Fibroblast of mammary gland (primary cell): ENCODE measurements around the gene PHLDA3.

Experiments used
- DNase-seq: peaks from one replicate; pipeline ENCODE4 v3.0.0-alpha.2; 2010; ENCODE audit warnings: low read depth
- H3K4me3 ChIP-seq: 2 replicates; pipeline ENCODE4 v1.5.1; 2011; ENCODE audit warnings: low read depth, mild to moderate bottlenecking, low read length, moderate library complexity; ENCODE audit not compliant: control insufficient read depth
- CTCF ChIP-seq: conservative IDR thresholded peaks from 2 replicates; pipeline ENCODE4 v1.5.1; 2011; ENCODE audit warnings: low read depth, low read length, inconsistent platforms; ENCODE audit not compliant: control insufficient read depth, insufficient read depth

PHLDA3 gene

GRCh38 chr1:201426479-201427310, 42.3 kb downstream of the PHLDA3 start:
- TF ChIP-seq CTCF, result no peak
- DNase-seq, result no peak
- no peak overlapping the region for H3K4me3 ChIP-seq

GRCh38 chr1:201424146-201424545, 44.8 kb downstream of the PHLDA3 start:
- no peak for DNase-seq
- no peak for TF ChIP-seq CTCF

GRCh38 chr1:201423655-201424054, 45.3 kb downstream of the PHLDA3 start:
- no peak overlapping the region for H3K4me3 ChIP-seq
- no peak for TF ChIP-seq CTCF
- no peak for DNase-seq

More at GRCh38 chr1:201424146-201424545, 44.8 kb downstream of the PHLDA3 start:
- no peak overlapping the region for H3K4me3 ChIP-seq

- no peak overlapping the region for H3K4me3 ChIP-seq
- DNase-seq, result no peak
- TF ChIP-seq CTCF, result no peak
Measured at GRCh38 chr1:201422436-201423030, 46.5 kb downstream of the PHLDA3 start.

GRCh38 chr1:201422026-201422425, 47.0 kb downstream of the PHLDA3 start:
- no peak overlapping the region for H3K4me3 ChIP-seq
- TF ChIP-seq CTCF, result no peak
- DNase-seq, result no peak

- H3K4me3 ChIP-seq, result no peak overlapping the region
- TF ChIP-seq CTCF, result no peak
- DNase-seq, result no peak
Measured at GRCh38 chr1:201421041-201421440, 47.9 kb downstream of the PHLDA3 start.
